AG09309 (cell line): ENCODE results near the gene ATRNL1.

ENCODE experiments used
- DNase-seq: peaks from one replicate; pipeline ENCODE4 v3.0.0-alpha.2; 2010; ENCODE audit warnings: low read depth
- H3K4me3 ChIP-seq: 2 replicates; pipeline ENCODE4 v1.5.1; 2011; ENCODE audit warnings: mild to moderate bottlenecking, low read depth, low read length, moderate library complexity; ENCODE audit not compliant: control insufficient read depth
- TF ChIP-seq, protein P1 (sequence below): IDR thresholded peaks from 2 replicates; pipeline ENCODE4 v1.5.1; 2011; ENCODE audit warnings: mild to moderate bottlenecking, low read depth, low read length, inconsistent platforms; ENCODE audit not compliant: insufficient read depth, control insufficient read depth; ENCODE audit errors: missing control alignments

ATRNL1 gene

DNA sequence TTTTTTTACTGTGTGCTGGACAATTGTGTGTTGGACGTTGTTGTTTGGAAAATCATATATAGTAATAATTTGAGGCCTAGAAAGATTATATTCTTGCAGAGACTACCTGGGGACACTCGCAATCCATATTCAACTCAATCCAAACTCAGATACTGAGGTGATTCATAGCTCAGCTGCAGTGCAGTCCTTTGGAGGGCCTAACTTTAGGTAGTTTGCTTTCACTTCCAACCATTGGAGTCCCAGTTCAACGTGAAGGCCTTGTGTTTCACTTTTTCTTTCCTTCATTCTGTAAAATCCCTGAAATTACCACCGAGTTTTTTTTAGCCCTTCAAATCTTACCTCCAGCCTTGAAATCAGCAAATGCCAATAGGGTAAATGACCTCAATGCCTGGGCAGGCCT lies 32.3 kb downstream of the ATRNL1 start:
- TF ChIP-seq, protein P1, sequence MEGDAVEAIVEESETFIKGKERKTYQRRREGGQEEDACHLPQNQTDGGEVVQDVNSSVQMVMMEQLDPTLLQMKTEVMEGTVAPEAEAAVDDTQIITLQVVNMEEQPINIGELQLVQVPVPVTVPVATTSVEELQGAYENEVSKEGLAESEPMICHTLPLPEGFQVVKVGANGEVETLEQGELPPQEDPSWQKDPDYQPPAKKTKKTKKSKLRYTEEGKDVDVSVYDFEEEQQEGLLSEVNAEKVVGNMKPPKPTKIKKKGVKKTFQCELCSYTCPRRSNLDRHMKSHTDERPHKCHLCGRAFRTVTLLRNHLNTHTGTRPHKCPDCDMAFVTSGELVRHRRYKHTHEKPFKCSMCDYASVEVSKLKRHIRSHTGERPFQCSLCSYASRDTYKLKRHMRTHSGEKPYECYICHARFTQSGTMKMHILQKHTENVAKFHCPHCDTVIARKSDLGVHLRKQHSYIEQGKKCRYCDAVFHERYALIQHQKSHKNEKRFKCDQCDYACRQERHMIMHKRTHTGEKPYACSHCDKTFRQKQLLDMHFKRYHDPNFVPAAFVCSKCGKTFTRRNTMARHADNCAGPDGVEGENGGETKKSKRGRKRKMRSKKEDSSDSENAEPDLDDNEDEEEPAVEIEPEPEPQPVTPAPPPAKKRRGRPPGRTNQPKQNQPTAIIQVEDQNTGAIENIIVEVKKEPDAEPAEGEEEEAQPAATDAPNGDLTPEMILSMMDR = no peak
- no peak overlapping the region for H3K4me3 ChIP-seq
- DNase-seq = no peak

DNA sequence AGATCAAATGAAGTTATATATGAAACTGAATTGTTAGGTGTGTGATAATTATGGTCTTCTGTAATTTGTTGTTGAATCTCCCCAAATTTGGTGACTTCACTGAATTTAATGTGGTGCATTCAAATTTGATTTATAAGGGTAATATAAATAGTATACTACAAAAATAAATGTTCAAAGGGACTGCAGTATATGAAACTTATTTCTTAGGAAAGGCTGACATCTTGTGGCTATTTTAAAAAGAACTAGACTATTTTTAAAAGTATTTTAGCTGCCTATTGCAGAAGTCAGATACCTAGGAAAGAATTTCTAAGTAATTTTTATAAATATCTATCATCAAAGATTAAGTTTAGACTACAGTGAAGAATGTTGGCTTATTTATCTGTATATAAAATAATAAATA lies 36.6 kb downstream of the ATRNL1 start:
- H3K4me3 ChIP-seq = no peak overlapping the region
- TF ChIP-seq, protein P1 = peak; percentile 10
- DNase-seq = peak; percentile 3

DNA sequence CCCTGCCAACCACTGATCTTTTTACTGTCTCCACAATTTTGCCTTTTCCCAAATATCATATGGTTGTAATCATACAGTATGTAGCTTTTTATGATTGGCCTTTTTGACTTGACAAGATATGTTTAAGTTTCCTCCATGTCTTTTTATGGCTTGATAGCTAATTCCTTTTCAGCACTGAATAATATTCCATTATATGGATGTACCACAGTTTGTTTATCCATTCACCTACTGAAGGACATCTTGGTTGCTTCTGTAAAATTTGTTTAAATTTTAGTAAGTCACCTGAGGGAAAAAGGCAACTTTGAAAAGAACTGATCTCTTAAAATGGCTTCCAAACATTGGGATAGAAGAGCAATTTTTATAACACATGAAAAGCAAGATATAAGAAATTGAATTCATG lies 43.5 kb downstream of the ATRNL1 start:
- no peak for DNase-seq
- TF ChIP-seq, protein P1 = no peak
- no peak overlapping the region for H3K4me3 ChIP-seq

DNA sequence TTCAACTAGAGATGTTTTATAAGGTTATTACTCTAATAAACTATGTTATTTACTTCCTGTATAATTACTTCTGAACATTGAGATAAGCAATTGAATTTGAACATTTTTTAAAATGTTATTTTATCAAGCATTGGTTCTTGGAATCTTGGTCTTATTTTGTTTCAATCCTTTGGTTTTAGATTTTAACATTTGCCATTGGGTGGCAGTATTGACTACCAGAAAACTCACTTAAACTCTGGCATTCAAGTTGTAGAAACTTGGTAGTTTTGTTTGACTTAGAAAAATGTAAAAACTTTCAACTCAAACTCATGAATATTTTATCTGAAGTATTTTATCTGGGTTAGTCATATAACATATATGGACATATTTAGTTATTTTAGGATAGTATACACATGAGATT lies 48.1 kb downstream of the ATRNL1 start:
- TF ChIP-seq, protein P1 = peak; percentile 25
- no peak for DNase-seq
- H3K4me3 ChIP-seq = no peak overlapping the region

DNA sequence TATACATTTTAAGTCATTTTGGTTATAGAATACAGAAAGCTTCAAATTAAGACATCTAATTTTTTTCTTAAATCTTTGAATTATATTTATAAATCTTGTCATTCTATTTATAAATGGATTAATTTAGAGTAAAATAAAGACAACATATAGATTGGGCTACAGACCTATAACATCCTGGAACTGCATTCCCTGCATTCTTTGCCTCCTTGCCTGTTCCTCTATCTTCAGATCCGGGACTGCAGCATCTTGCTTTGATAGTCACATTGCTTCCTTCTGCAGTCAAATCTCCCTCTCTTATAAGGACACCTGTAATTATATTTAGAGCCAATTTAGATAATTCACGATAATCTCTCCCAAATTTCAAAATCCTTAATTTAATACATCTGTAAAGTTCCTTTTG lies 64.2 kb downstream of the ATRNL1 start:
- TF ChIP-seq, protein P1 = no peak
- H3K4me3 ChIP-seq = no peak overlapping the region
- no peak for DNase-seq

DNA sequence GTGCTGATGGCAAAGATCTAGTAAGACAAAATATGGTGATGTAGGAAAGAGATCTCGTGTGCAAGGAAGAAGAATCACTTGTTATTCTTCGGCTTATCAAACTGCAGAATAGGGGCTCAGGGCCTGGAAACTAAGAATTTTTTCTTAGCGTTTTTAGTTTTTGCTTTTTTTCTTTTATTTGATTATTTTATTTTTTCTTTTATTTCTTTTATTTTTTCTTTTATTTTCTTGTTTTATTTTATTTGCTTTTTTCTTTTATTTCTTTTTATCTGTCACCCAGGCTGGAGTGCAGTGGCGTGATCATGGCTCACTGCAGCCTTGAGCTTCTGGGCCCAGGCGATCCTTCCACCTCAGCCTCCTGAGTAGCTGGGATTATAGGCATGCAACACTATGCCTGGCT lies 70.0 kb downstream of the ATRNL1 start:
- TF ChIP-seq, protein P1 = no peak
- DNase-seq = no peak
- H3K4me3 ChIP-seq = no peak overlapping the region

DNA sequence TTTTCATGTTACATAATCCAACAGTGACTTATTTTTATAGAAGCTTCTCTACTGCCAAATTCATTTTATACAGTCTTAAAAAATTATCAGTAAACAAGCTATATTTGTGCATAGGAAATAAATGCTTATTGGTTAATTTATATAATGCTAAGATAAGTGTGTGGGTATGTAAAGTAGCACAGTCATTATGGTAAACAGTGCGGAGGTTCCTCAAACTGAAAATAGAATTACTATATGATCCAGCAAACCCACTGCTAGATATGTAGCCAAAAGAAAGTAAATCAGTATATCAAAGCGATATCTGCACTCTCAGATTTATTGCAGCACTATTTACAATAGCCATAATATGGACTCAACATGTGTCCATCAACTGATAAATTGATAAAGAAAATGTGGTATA lies 71.1 kb downstream of the ATRNL1 start:
- no peak overlapping the region for H3K4me3 ChIP-seq
- TF ChIP-seq, protein P1 = no peak

More for the DNA sequence above, 71.1 kb downstream of the ATRNL1 start:
- no peak for DNase-seq
